Loucy (cell line): Measurements from ENCODE around the gene GHRHR.

Experiments
- EZH2phosphoT487 ChIP-seq: fragments of 200-600 bp; IDR thresholded peaks from 2 replicates; pipeline ENCODE4 v1.6.1; 2018; ENCODE audit warnings: antibody characterized with exemption, mild to moderate bottlenecking, moderate library complexity, borderline replicate concordance
- TF ChIP-seq, protein P1 (sequence below): fragments of 200-600 bp; sonication (generic); conservative IDR thresholded peaks from 2 replicates; pipeline ENCODE4 v1.5.1; 2014; ENCODE audit warnings: mild to moderate bottlenecking, antibody characterized with exemption, low read length

- TF ChIP-seq, protein P1, sequence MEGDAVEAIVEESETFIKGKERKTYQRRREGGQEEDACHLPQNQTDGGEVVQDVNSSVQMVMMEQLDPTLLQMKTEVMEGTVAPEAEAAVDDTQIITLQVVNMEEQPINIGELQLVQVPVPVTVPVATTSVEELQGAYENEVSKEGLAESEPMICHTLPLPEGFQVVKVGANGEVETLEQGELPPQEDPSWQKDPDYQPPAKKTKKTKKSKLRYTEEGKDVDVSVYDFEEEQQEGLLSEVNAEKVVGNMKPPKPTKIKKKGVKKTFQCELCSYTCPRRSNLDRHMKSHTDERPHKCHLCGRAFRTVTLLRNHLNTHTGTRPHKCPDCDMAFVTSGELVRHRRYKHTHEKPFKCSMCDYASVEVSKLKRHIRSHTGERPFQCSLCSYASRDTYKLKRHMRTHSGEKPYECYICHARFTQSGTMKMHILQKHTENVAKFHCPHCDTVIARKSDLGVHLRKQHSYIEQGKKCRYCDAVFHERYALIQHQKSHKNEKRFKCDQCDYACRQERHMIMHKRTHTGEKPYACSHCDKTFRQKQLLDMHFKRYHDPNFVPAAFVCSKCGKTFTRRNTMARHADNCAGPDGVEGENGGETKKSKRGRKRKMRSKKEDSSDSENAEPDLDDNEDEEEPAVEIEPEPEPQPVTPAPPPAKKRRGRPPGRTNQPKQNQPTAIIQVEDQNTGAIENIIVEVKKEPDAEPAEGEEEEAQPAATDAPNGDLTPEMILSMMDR, result no peak
- TF ChIP-seq EZH2phosphoT487, result no peak
Observed at GRCh38 chr7:30995536-30995935, 31.8 kb downstream of the GHRHR start.
